ENCODE results near the gene KRT73. TPM values are rescaled to one million over a fixed set of nuclear protein-coding genes. Genes with fewer than 3 reads are reported as not detected.
"Not testable (repeated sequence)": the region's sequence is repeated elsewhere in the genome, so short reads cannot be mapped to it uniquely, and the experiment has no call there.

Gene KRT73
- total RNA-seq, 4 donors from 2014 or later = 0.40 to 1.2 TPM; not detected in 2

GRCh38 chr12:52600475-52600874 lies 17.9 kb downstream of the KRT73 start:
- TF ChIP-seq POLR2A (IDR thresholded peaks at IDR 0.05) (no peak), CTCF (IDR thresholded peaks at IDR 0.05) (no peak)
- Histone ChIP-seq H3K4me1 (no peaks in the 10 kb centered on the region), H3K36me3 (no peaks in the 10 kb centered on the region), H3K4me3 (no peak overlapping the region), H3K27me3 (no peaks in the 10 kb centered on the region), H3K27ac (no peak overlapping the region), H3K9me3 (no peaks in the 10 kb centered on the region)
- no peak for DNase-seq

- no peaks in the 10 kb centered on the region for H3K27me3 ChIP-seq
- no peaks in the 10 kb centered on the region for H3K36me3 ChIP-seq
- H3K4me1 ChIP-seq = no peaks in the 10 kb centered on the region
- H3K4me3 ChIP-seq = no peak overlapping the region
- H3K9me3 ChIP-seq = no peaks in the 10 kb centered on the region
- no peak for DNase-seq
- TF ChIP-seq POLR2A (IDR thresholded peaks at IDR 0.05) (no peak), CTCF (IDR thresholded peaks at IDR 0.05) (no peak)
- no peak overlapping the region for H3K27ac ChIP-seq
These were observed 18.3 kb downstream of the KRT73 start for GRCh38 chr12:52600071-52600470.

- no peak for DNase-seq
- H3K27ac ChIP-seq = no peak overlapping the region
- no peaks in the 10 kb centered on the region for H3K36me3 ChIP-seq
- H3K4me1 ChIP-seq = no peaks in the 10 kb centered on the region
- no peak overlapping the region for H3K4me3 ChIP-seq
- no peak for TF ChIP-seq CTCF (IDR thresholded peaks at IDR 0.05)
- TF ChIP-seq POLR2A (IDR thresholded peaks at IDR 0.05) = no peak
- no peaks in the 10 kb centered on the region for H3K9me3 ChIP-seq
- H3K27me3 ChIP-seq = no peaks in the 10 kb centered on the region
These were observed 19.4 kb downstream of the KRT73 start for GRCh38 chr12:52598966-52599365.

GRCh38 chr12:52594237-52594636 lies 24.1 kb downstream of the KRT73 start:
- not testable (repeated sequence) for H3K27me3 ChIP-seq

GRCh38 chr12:52591521-52591920 lies 26.8 kb downstream of the KRT73 start:
- Histone ChIP-seq H3K9me3 (no peaks in the 10 kb centered on the region), H3K4me3 (no peak overlapping the region), H3K27ac (no peak overlapping the region), H3K27me3 (no peaks in the 10 kb centered on the region), H3K4me1 (no peaks in the 10 kb centered on the region), H3K36me3 (no peaks in the 10 kb centered on the region)
- DNase-seq = no peak
- TF ChIP-seq POLR2A (IDR thresholded peaks at IDR 0.05) (no peak), CTCF (IDR thresholded peaks at IDR 0.05) (no peak)

More at GRCh38 chr12:52594237-52594636, 24.1 kb downstream of the KRT73 start:
- H3K27ac ChIP-seq, H3K4me3 ChIP-seq, H3K36me3 ChIP-seq, DNase-seq, H3K4me1 ChIP-seq, H3K9me3 ChIP-seq: not testable (repeated sequence)

GRCh38 chr12:52590021-52590420 lies 28.3 kb downstream of the KRT73 start:
- no peaks in the 10 kb centered on the region for H3K4me1 ChIP-seq
- no peak overlapping the region for H3K4me3 ChIP-seq
- H3K36me3 ChIP-seq = no peaks in the 10 kb centered on the region
- no peaks in the 10 kb centered on the region for H3K9me3 ChIP-seq
- H3K27ac ChIP-seq = no peak overlapping the region
- no peak for DNase-seq
- TF ChIP-seq POLR2A (IDR thresholded peaks at IDR 0.05) (no peak), CTCF (IDR thresholded peaks at IDR 0.05) (no peak)
- H3K27me3 ChIP-seq = no peaks in the 10 kb centered on the region

Measured in Peyer's patch (tissue), 4 donors.